Trophoblast cell (in vitro differentiated cells and primary cell): ENCODE measurements around the gene TMEFF2.

Experiments used
- DNase-seq, 2 donors: peaks; one replicate each; pipeline ENCODE4 v3.0.0-alpha.2; 2016
- H2AFZ ChIP-seq: 2 replicates; pipeline ENCODE4 v1.6.1; 2013; ENCODE audit warnings: low read length, moderate library complexity, mild to moderate bottlenecking; ENCODE audit not compliant: insufficient read depth, poor library complexity
- H2AK5ac ChIP-seq: 2 replicates; pipeline ENCODE4 v1.6.1; 2013; ENCODE audit warnings: mild to moderate bottlenecking, low read length
- H2BK120ac ChIP-seq: 2 replicates; pipeline ENCODE4 v1.6.1; 2013; ENCODE audit warnings: low read length, mild to moderate bottlenecking, moderate library complexity; ENCODE audit not compliant: insufficient read depth, poor library complexity
- H2BK12ac ChIP-seq: 2 replicates; pipeline ENCODE4 v1.6.1; 2013; ENCODE audit warnings: mild to moderate bottlenecking, low read length, moderate library complexity
- H2BK5ac ChIP-seq: 2 replicates; pipeline ENCODE4 v1.6.1; 2013; ENCODE audit warnings: low read length, low read depth, moderate library complexity, mild to moderate bottlenecking; ENCODE audit not compliant: poor library complexity
- H3K14ac ChIP-seq: 2 replicates; pipeline ENCODE4 v1.6.1; 2013; ENCODE audit warnings: mild to moderate bottlenecking, low read length
- H3K18ac ChIP-seq: 2 replicates; pipeline ENCODE4 v1.6.1; 2013; ENCODE audit warnings: mild to moderate bottlenecking, low read length
- H3K23ac ChIP-seq: 2 replicates; pipeline ENCODE4 v1.6.1; 2013; ENCODE audit warnings: low read length
- H3K27ac ChIP-seq: 2 replicates; pipeline ENCODE4 v1.5.1; 2013; ENCODE audit warnings: low read depth, mild to moderate bottlenecking, inconsistent platforms, low read length, moderate library complexity
- H3K27me3 ChIP-seq: 2 replicates; pipeline ENCODE4 v1.6.1; 2013; ENCODE audit warnings: inconsistent platforms, mild to moderate bottlenecking, low read length, moderate library complexity; ENCODE audit not compliant: insufficient read depth
- H3K36me3 ChIP-seq, 2 experiments: 1 replicate in 1 of 2; 2 replicates in 1 of 2; pipeline ENCODE4 v1.6.1; 2013; ENCODE audit warnings: low read length in 2 of 2, mild to moderate bottlenecking in 2 of 2, moderate library complexity in 1 of 2; ENCODE audit not compliant: insufficient read depth in 2 of 2, control insufficient read depth in 1 of 2
- H3K4ac ChIP-seq: 2 replicates; pipeline ENCODE4 v1.6.1; 2013; ENCODE audit warnings: low read depth, mild to moderate bottlenecking, low read length, moderate library complexity
- H3K4me1 ChIP-seq, 2 experiments: 1 replicate in 1 of 2; 2 replicates in 1 of 2; pipeline ENCODE4 v1.6.1; 2013; ENCODE audit warnings: low read length in 2 of 2, mild to moderate bottlenecking in 2 of 2, moderate library complexity in 1 of 2; ENCODE audit not compliant: insufficient read depth in 2 of 2, control insufficient read depth in 1 of 2
- H3K4me2 ChIP-seq: 2 replicates; pipeline ENCODE4 v1.6.1; 2013; ENCODE audit warnings: inconsistent platforms, mild to moderate bottlenecking, low read length, moderate library complexity
- H3K4me3 ChIP-seq: 2 replicates; pipeline ENCODE4 v1.5.1; 2013; ENCODE audit warnings: mild to moderate bottlenecking, low read depth, low read length, inconsistent platforms
- H3K79me1 ChIP-seq: one replicate; pipeline ENCODE4 v1.6.1; 2013; ENCODE audit warnings: low read length
- H3K79me2 ChIP-seq: 2 replicates; pipeline ENCODE4 v1.6.1; 2013; ENCODE audit warnings: low read length, mild to moderate bottlenecking; ENCODE audit not compliant: control insufficient read depth, insufficient read depth, poor library complexity
- H3K9ac ChIP-seq: 2 replicates; pipeline ENCODE4 v1.6.1; 2013; ENCODE audit warnings: mild to moderate bottlenecking, low read length
- H3K9me3 ChIP-seq: 2 replicates; pipeline ENCODE4 v1.6.1; 2013; ENCODE audit warnings: low read depth, mild to moderate bottlenecking, control low read depth, inconsistent platforms, low read length; ENCODE audit not compliant: insufficient read depth
- H4K12ac ChIP-seq: 2 replicates; pipeline ENCODE4 v1.6.1; 2013; ENCODE audit warnings: low read depth, mild to moderate bottlenecking, low read length, moderate library complexity
- H4K8ac ChIP-seq: 2 replicates; pipeline ENCODE4 v1.6.1; 2013; ENCODE audit warnings: low read depth, mild to moderate bottlenecking, low read length, moderate library complexity
- H4K91ac ChIP-seq: one replicate; pipeline ENCODE4 v1.6.1; 2013; ENCODE audit warnings: low read depth, mild to moderate bottlenecking, low read length, moderate library complexity
- WGBS: extraction: QIAGEN DNeasy Blood & Tissue Kit; methylation state at CpG from one replicate; pipeline ENCODE4 v1.1.7; 2013; ENCODE audit warnings: missing lambda C conversion rate; ENCODE audit not compliant: insufficient read length, insufficient coverage; ENCODE audit errors: extremely low coverage; 5-methylcytosine and 5-hydroxymethylcytosine counted together

Gene TMEFF2

DNA sequence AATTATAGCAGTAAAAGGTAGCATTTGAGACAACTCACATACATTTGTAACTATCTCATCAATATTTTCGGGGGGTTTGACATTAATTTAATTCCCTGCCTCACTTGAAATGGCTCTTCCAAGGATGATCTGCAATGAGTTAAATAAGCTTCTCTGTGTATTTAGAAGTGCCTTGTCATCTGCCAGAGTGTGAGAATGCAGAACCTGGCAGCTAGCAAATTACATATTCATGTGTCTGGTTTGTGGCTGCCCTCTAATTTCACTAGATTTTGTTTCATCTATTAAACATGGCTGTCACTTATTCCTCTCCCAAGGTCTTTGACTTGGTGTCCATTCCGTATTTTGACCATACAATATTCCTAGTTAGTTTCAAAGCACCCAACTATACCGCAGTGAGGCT, 189.5 kb downstream of the TMEFF2 start:
- Histone ChIP-seq H3K36me3 (no peaks in the 10 kb centered on the region), H3K23ac (no peak overlapping the region), H3K9me3 (no peaks in the 10 kb centered on the region), H4K12ac (no peak overlapping the region), H2BK120ac (no peak overlapping the region), H3K27ac (no peak overlapping the region), H4K91ac (no peak overlapping the region), H3K4me2 (no peak overlapping the region), H3K27me3 (no peaks in the 10 kb centered on the region), H3K18ac (no peak overlapping the region), H2AK5ac (no peak overlapping the region), H2BK5ac (no peak overlapping the region), H2BK12ac (no peak overlapping the region), H3K79me2 (no peaks in the 10 kb centered on the region), H3K4me1 (no peaks in the 10 kb centered on the region), H4K8ac (no peak overlapping the region), H2AFZ (no peak overlapping the region), H3K4ac (no peak overlapping the region), H3K9ac (no peak overlapping the region), H3K14ac (no peak overlapping the region), H3K4me3 (no peak overlapping the region), H3K79me1 (no peaks in the 10 kb centered on the region)
- no CpG with 5 or more reads among the region's 3 CpGs for WGBS
- DNase-seq = no peak

DNA sequence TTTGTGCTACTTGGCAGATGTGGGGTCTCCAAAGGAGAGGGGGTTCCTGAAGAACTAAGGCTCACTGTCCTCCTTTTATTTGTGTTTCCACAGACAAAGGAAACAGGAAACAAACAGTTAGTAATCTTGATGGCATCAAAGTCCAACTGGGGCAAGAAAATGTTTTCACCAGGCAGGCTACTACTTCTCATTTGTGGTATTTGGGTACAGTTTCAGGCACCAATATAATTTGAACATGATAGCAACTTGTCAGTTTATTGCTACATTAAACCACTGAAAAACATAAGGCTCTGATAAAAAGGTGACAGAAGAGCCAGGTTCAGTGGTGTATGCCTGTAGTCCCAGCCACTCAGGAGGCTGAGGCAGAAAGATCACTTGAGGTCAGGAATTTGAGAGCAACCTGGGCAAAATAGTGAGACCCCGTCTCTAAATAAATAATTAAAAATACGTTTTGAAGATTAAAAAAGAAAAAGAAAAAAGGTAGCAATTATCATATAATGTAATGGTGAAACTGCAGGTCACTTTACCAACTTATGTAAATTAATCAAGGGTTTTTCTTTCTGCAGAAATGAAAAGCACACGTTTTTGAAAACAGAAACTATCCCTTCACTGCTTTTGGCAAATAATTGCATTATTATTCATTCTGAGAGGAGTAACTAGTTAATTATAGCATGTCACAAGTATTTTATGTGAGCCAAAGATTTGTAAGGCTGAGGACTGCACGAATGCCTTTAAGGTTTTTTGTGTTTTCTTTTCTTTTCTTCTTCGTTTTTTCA, 190.4 kb downstream of the TMEFF2 start:
- no peak overlapping the region for H3K18ac ChIP-seq
- DNase-seq = no peak
- no peak overlapping the region for H2BK120ac ChIP-seq
- no peaks in the 10 kb centered on the region for H3K4me1 ChIP-seq
- H3K79me1 ChIP-seq = no peaks in the 10 kb centered on the region
- H3K36me3 ChIP-seq = no peaks in the 10 kb centered on the region
- no peak overlapping the region for H2AFZ ChIP-seq
- H3K4me2 ChIP-seq = no peak overlapping the region
- H3K79me2 ChIP-seq = no peaks in the 10 kb centered on the region
- H4K91ac ChIP-seq = no peak overlapping the region
- no peak overlapping the region for H4K12ac ChIP-seq
- WGBS = no CpG with 5 or more reads among the region's 5 CpGs
- no peak overlapping the region for H2BK5ac ChIP-seq
- no peak overlapping the region for H3K27ac ChIP-seq
- no peaks in the 10 kb centered on the region for H3K9me3 ChIP-seq
- no peaks in the 10 kb centered on the region for H3K27me3 ChIP-seq
- no peak overlapping the region for H4K8ac ChIP-seq
- no peak overlapping the region for H3K14ac ChIP-seq
- H2AK5ac ChIP-seq = no peak overlapping the region
- no peak overlapping the region for H3K23ac ChIP-seq
- H3K4ac ChIP-seq = no peak overlapping the region
- no peak overlapping the region for H3K4me3 ChIP-seq
- no peak overlapping the region for H2BK12ac ChIP-seq
- no peak overlapping the region for H3K9ac ChIP-seq

DNA sequence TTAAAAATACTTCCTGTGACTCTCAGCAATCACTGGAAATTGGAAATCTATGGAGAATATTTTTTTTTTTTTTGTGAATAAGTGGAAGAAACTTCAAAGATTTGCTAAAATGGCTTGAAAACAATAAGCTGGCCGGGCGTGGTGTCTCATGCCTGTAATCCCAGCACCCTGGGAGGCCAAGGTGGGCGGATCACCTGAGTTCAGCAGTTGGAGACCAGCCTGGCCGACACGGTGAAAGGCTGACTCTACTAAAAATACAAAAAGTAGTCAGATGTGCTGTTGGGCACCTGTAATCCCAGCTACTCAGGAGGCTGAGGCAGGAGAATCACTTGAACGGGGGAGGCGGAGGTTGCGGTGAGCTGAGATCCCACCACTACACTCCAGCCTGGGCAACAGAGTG, 192.3 kb downstream of the TMEFF2 start:
- Histone ChIP-seq H3K4me1 (no peaks in the 10 kb centered on the region), H3K9me3 (no peaks in the 10 kb centered on the region), H2AFZ (no peak overlapping the region), H2BK120ac (no peak overlapping the region), H3K79me2 (no peaks in the 10 kb centered on the region), H3K18ac (no peak overlapping the region), H3K4me3 (no peak overlapping the region), H3K4ac (no peak overlapping the region), H4K12ac (no peak overlapping the region), H3K79me1 (no peaks in the 10 kb centered on the region), H2BK12ac (no peak overlapping the region), H4K8ac (no peak overlapping the region), H3K27me3 (no peaks in the 10 kb centered on the region), H3K36me3 (no peaks in the 10 kb centered on the region), H3K27ac (no peak overlapping the region), H3K23ac (no peak overlapping the region), H3K9ac (no peak overlapping the region), H2BK5ac (no peak overlapping the region), H3K14ac (no peak overlapping the region), H4K91ac (no peak overlapping the region), H3K4me2 (no peak overlapping the region), H2AK5ac (no peak overlapping the region)
- no peak for DNase-seq
- no CpG with 5 or more reads among the region's 8 CpGs for WGBS

DNA sequence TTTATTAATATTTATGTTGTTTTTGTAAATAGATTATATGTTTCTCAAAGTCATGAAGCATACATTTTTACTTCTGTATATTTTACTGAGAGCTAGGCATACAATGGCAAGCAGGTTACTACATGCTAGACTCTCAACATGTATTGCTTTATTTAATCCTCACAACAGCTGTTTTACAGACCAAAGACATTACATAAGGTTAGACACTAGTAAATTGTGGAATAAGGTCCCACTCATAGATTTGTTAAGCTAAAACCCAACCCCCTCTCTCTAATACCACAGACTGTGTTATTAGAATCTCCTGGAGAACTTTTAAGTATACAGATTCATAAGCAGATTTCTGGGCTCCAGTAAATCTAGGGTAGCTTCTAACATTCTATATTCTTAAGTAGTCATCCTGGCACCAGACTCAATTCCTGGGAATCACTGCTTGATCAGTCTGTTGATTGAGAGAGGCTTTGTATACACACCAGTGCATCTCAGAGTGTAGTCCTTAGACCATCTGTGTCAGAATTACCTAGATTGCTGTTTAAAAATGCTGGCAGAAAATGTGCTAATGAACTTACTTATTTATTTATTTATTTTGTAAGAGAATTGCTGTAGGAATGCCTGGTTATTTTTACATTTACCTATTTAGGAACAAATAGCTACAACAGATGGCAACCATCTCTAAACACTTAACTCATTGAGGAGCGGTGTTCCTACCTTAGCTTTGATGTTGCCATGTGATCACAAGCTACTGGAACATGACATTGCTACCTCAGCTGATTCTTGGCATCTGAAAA, 194.3 kb downstream of the TMEFF2 start:
- no peak for DNase-seq
- H2AFZ ChIP-seq = no peak overlapping the region
- no peak overlapping the region for H3K23ac ChIP-seq
- no peak overlapping the region for H3K18ac ChIP-seq
- no peak overlapping the region for H3K4me2 ChIP-seq
- no peak overlapping the region for H2BK12ac ChIP-seq
- H3K9ac ChIP-seq = no peak overlapping the region
- no peaks in the 10 kb centered on the region for H3K4me1 ChIP-seq
- no CpG with 5 or more reads among the region's 1 CpG for WGBS
- H2BK120ac ChIP-seq = no peak overlapping the region
- H3K9me3 ChIP-seq = no peaks in the 10 kb centered on the region
- no peaks in the 10 kb centered on the region for H3K79me2 ChIP-seq
- H4K8ac ChIP-seq = no peak overlapping the region
- no peak overlapping the region for H3K27ac ChIP-seq
- H2AK5ac ChIP-seq = no peak overlapping the region
- no peaks in the 10 kb centered on the region for H3K36me3 ChIP-seq
- H3K14ac ChIP-seq = no peak overlapping the region
- H3K79me1 ChIP-seq = no peaks in the 10 kb centered on the region
- no peak overlapping the region for H4K12ac ChIP-seq
- H2BK5ac ChIP-seq = no peak overlapping the region
- no peak overlapping the region for H4K91ac ChIP-seq
- H3K4ac ChIP-seq = no peak overlapping the region
- no peak overlapping the region for H3K4me3 ChIP-seq
- no peaks in the 10 kb centered on the region for H3K27me3 ChIP-seq
